DOHH2 (cell line): ENCODE results near the gene RAB3A.

ENCODE experiments used
- H3F3A ChIP-seq: fragments of 200-600 bp; sonication (generic), shearing (Covaris generic); 2 replicates; pipeline ENCODE4 v1.6.0; 2016; ENCODE audit warnings: antibody characterized with exemption, mild to moderate bottlenecking; ENCODE audit not compliant: control insufficient read depth, insufficient read depth
- H3K27ac ChIP-seq: fragments of 200-600 bp; sonication (generic); 2 replicates; pipeline ENCODE4 v1.5.1; 2014; ENCODE audit warnings: low read depth, mild to moderate bottlenecking, low read length, moderate library complexity
- H3K27me3 ChIP-seq: fragments of 200-600 bp; sonication (generic); 2 replicates; pipeline ENCODE4 v1.6.1; 2014; ENCODE audit warnings: mild to moderate bottlenecking, low read length, mixed read lengths; ENCODE audit not compliant: control insufficient read depth
- H3K36me3 ChIP-seq: fragments of 200-600 bp; sonication (generic); 2 replicates; pipeline ENCODE4 v1.6.1; 2014; ENCODE audit warnings: mild to moderate bottlenecking, low read length, moderate library complexity, mixed read lengths; ENCODE audit not compliant: control insufficient read depth
- H3K4me1 ChIP-seq: fragments of 200-600 bp; sonication (generic); 2 replicates; pipeline ENCODE4 v1.6.1; 2014; ENCODE audit warnings: mild to moderate bottlenecking, low read length, mixed read lengths; ENCODE audit not compliant: control insufficient read depth
- H3K4me2 ChIP-seq: fragments of 200-600 bp; sonication (generic); 2 replicates; pipeline ENCODE4 v1.6.0; 2014; ENCODE audit warnings: mild to moderate bottlenecking, low read length, moderate library complexity
- H3K4me3 ChIP-seq: fragments of 200-600 bp; sonication (generic); 2 replicates; pipeline ENCODE4 v1.5.1; 2014; ENCODE audit warnings: mild to moderate bottlenecking, low read length, mixed read lengths
- H3K79me2 ChIP-seq: fragments of 200-600 bp; sonication (generic); 2 replicates; pipeline ENCODE4 v1.6.1; 2014; ENCODE audit warnings: mild to moderate bottlenecking, low read length, mixed read lengths; ENCODE audit not compliant: control insufficient read depth
- H3K9me2 ChIP-seq: fragments of 200-600 bp; sonication (generic); replicated peaks from 2 replicates; pipeline ENCODE4 v1.6.1; 2014; ENCODE audit warnings: mild to moderate bottlenecking, low read length, mixed read lengths; ENCODE audit not compliant: control insufficient read depth
- H3K9me3 ChIP-seq: fragments of 200-600 bp; sonication (generic); 2 replicates; pipeline ENCODE4 v1.6.1; 2014; ENCODE audit warnings: antibody characterized with exemption, low read length, mixed read lengths; ENCODE audit not compliant: control insufficient read depth, insufficient read depth
- H4K20me1 ChIP-seq: fragments of 200-600 bp; sonication (generic); 2 replicates; pipeline ENCODE4 v1.6.0; 2014; ENCODE audit warnings: low read depth, mild to moderate bottlenecking, antibody characterized with exemption, low read length, moderate library complexity; ENCODE audit not compliant: control insufficient read depth, insufficient read depth
- CTCF ChIP-seq: fragments of 200-600 bp; sonication (generic); IDR thresholded peaks from one replicate; pipeline ENCODE4 v1.5.1; 2014; ENCODE audit warnings: antibody characterized with exemption, mild to moderate bottlenecking, low read depth, low read length; ENCODE audit not compliant: poor library complexity, severe bottlenecking
- EZH2phosphoT487 ChIP-seq: fragments of 200-600 bp; sonication (generic); IDR thresholded peaks from 2 replicates; pipeline ENCODE4 v1.6.1; 2017; ENCODE audit warnings: borderline replicate concordance, mild to moderate bottlenecking, antibody characterized with exemption, low read length, moderate library complexity, mixed read lengths

Gene RAB3A

GRCh38 chr19:18196511-18196845 lies 7.4 kb downstream of the RAB3A start:
- Histone ChIP-seq H3K9me3 (no peaks in the 10 kb centered on the region), H3K4me1 (peaks cover 26% of the 10 kb centered on the region), H3K79me2 (peaks cover 17% of the 10 kb centered on the region), H3K27me3 (no peaks in the 10 kb centered on the region), H3K36me3 (peaks cover 45% of the 10 kb centered on the region), H3K27ac (no peak overlapping the region), H3F3A (peaks cover 23% of the 10 kb centered on the region), H3K4me3 (no peak overlapping the region), H3K4me2 (no peak overlapping the region), H3K9me2 (no peaks in the 10 kb centered on the region), H4K20me1 (no peaks in the 10 kb centered on the region; the same call in 1 of the 2 replicates)
- TF ChIP-seq EZH2phosphoT487 (no peak), CTCF (no peak)

- H3F3A ChIP-seq = peaks cover 30% of the 10 kb centered on the region
These were observed 9.1 kb downstream of the RAB3A start for GRCh38 chr19:18194554-18195238.

GRCh38 chr19:18194181-18194530 lies 9.7 kb downstream of the RAB3A start:
- peaks cover 44% of the 10 kb centered on the region for H3K4me1 ChIP-seq
- peaks cover 15% of the 10 kb centered on the region for H3K79me2 ChIP-seq
- no peaks in the 10 kb centered on the region for H3K9me3 ChIP-seq
- H3K27me3 ChIP-seq = no peaks in the 10 kb centered on the region
- peaks cover 33% of the 10 kb centered on the region for H3K36me3 ChIP-seq
- TF ChIP-seq CTCF (no peak), EZH2phosphoT487 (no peak)
- H3K4me3 ChIP-seq = peak overlapping the region; percentile 94
- H3K9me2 ChIP-seq = no peaks in the 10 kb centered on the region
- H4K20me1 ChIP-seq = no peaks in the 10 kb centered on the region; the same call in 1 of the 2 replicates
- peak overlapping the region; percentile 91 for H3K4me2 ChIP-seq
- peaks cover 30% of the 10 kb centered on the region for H3F3A ChIP-seq
- peak overlapping the region; percentile 53; the same call in 1 of the 2 replicates for H3K27ac ChIP-seq

More at GRCh38 chr19:18194554-18195238, 9.1 kb downstream of the RAB3A start:
- peaks cover 43% of the 10 kb centered on the region for H3K4me1 ChIP-seq
- no peaks in the 10 kb centered on the region for H3K9me2 ChIP-seq
- H4K20me1 ChIP-seq = no peaks in the 10 kb centered on the region; the same call in 1 of the 2 replicates
- H3K4me3 ChIP-seq = peak overlapping the region; percentile 94
- TF ChIP-seq CTCF = no peak
- no peak for TF ChIP-seq EZH2phosphoT487
- peaks cover 15% of the 10 kb centered on the region for H3K79me2 ChIP-seq
- H3K36me3 ChIP-seq = peaks cover 37% of the 10 kb centered on the region
- no peaks in the 10 kb centered on the region for H3K27me3 ChIP-seq
- peak overlapping the region; percentile 53; the same call in 1 of the 2 replicates for H3K27ac ChIP-seq
- H3K4me2 ChIP-seq = peak overlapping the region; percentile 91
- no peaks in the 10 kb centered on the region for H3K9me3 ChIP-seq
